ENCODE results near the gene BSND. TPM values are rescaled to one million over a fixed set of nuclear protein-coding genes. Genes with fewer than 3 reads are reported as not detected.

The BSND gene
- total RNA-seq, 1 donor from 2014 or later = not detected

DNA sequence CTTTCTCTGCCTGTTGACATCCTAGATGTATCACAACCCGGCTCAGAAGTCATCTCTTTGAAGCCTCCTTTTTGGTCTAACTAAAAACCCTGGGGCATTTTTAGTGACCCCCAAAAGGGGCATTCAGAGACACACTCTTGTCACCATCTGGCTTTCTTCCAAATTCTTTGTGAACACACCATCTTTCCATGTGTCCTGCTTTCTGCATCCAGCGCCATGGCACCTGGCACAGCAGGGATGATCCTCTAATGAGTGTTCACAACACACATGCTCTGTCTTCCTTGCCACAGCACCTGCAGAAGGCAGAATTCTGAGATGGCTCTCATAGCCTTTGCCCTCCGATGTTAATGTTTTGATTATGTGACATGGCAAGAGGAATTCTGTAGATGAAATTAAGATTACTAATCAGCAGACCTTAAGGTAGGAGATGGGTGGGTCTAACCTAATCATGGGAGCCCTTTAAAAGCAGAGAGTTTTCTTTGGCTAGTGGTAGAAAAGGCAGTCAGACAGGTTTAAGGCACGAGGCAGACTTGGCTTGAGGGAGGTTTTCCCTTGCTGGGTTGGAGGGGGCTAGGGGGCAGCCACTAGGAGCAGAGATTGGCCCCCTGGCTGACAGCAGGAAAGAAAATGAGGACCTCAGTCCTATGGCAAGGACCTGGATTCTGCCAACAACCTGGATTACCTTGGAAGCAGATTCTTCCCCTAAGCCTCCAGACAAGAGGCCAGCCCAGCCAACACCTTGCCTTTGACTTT, 23.2 kb upstream of the BSND start:
- DNase-seq (ENCODE audit: low spot score) = no peak
- H3K36me3 Mint-ChIP-seq (ENCODE audit: low read depth) = no peaks in the 10 kb centered on the region
- no peaks in the 10 kb centered on the region for H3K9me3 Mint-ChIP-seq (ENCODE audit: low read depth)
- no peak overlapping the region for H3K27ac Mint-ChIP-seq (ENCODE audit: unreplicated experiment)
- H3K4me1 Mint-ChIP-seq (ENCODE audit: low read depth) = peaks cover 17% of the 10 kb centered on the region
- no peak overlapping the region for H3K4me3 Mint-ChIP-seq (ENCODE audit: unreplicated experiment)
- TF ChIP-seq, protein P1, sequence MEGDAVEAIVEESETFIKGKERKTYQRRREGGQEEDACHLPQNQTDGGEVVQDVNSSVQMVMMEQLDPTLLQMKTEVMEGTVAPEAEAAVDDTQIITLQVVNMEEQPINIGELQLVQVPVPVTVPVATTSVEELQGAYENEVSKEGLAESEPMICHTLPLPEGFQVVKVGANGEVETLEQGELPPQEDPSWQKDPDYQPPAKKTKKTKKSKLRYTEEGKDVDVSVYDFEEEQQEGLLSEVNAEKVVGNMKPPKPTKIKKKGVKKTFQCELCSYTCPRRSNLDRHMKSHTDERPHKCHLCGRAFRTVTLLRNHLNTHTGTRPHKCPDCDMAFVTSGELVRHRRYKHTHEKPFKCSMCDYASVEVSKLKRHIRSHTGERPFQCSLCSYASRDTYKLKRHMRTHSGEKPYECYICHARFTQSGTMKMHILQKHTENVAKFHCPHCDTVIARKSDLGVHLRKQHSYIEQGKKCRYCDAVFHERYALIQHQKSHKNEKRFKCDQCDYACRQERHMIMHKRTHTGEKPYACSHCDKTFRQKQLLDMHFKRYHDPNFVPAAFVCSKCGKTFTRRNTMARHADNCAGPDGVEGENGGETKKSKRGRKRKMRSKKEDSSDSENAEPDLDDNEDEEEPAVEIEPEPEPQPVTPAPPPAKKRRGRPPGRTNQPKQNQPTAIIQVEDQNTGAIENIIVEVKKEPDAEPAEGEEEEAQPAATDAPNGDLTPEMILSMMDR (IDR thresholded peaks at IDR 0.05) = no peak
- peaks cover 14% of the 10 kb centered on the region for H3K27me3 Mint-ChIP-seq (ENCODE audit: low read depth)

DNA sequence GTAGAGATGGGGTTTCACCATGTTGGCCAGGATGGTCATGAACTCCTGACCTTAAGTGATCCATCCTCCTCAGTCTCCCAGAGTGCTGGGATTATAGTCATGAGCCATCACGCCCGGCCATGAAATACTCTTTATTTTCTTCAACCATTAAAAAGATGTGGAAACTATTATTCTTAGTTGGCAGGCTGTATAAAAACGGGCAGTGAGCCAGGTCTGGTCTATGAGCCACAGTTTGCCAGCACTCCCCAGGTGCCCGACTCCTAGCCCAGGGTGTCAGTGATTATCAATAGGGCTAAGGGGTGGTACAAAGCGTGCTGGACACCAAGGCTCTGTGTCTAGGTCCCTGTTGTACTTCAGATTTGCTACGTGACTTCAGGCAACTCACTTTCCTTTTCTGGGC, 22.0 kb upstream of the BSND start:
- no peaks in the 10 kb centered on the region for H3K36me3 Mint-ChIP-seq (ENCODE audit: low read depth)
- H3K27ac Mint-ChIP-seq (ENCODE audit: unreplicated experiment) = no peak overlapping the region
- no peak overlapping the region for H3K4me3 Mint-ChIP-seq (ENCODE audit: unreplicated experiment)
- TF ChIP-seq, protein P1 (IDR thresholded peaks at IDR 0.05) = no peak
- H3K27me3 Mint-ChIP-seq (ENCODE audit: low read depth) = peaks cover 22% of the 10 kb centered on the region
- H3K9me3 Mint-ChIP-seq (ENCODE audit: low read depth) = no peaks in the 10 kb centered on the region
- DNase-seq (ENCODE audit: low spot score) = no peak
- peaks cover 14% of the 10 kb centered on the region for H3K4me1 Mint-ChIP-seq (ENCODE audit: low read depth)

DNA sequence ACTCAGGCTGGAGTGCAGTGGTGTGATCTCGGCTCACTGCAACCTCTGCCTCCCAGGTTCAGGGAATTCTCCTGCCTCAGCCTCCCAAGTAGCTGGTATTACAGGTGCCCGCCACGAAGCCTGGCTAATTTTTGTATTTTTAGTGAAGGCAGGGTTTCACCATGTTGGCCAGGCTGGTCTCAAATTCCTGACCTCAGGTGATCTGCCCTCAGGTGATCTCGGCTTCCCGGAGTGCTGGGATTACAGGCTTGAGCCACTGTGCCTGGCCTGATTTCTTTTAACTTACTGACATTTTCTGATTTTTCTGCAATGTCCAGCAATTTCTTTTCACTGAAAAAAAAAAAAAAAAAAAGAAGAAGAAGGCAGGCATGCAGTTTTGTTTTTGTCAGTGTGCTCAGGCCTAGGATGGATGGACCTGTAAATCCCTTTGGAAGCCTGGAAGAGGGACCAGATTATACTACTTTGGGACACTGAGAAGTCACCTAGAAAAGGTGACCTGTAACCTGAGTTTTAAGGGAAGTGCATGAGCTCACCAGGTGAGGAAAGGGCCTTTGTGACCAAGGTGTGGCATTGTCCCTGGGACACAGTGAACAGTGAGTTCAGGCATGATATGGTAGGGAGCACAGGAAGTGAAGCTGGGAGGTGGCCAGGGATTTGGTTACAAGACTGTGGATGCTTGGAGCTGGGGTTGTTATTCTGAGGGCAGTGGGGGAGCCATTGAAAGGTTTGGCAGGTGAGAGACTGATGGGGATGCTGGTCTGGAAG, 21.0 kb upstream of the BSND start:
- peaks cover 27% of the 10 kb centered on the region for H3K27me3 Mint-ChIP-seq (ENCODE audit: low read depth)
- no peak overlapping the region for H3K4me3 Mint-ChIP-seq (ENCODE audit: unreplicated experiment)
- H3K36me3 Mint-ChIP-seq (ENCODE audit: low read depth) = no peaks in the 10 kb centered on the region
- no peaks in the 10 kb centered on the region for H3K9me3 Mint-ChIP-seq (ENCODE audit: low read depth)
- TF ChIP-seq, protein P1 (IDR thresholded peaks at IDR 0.05) = no peak
- H3K27ac Mint-ChIP-seq (ENCODE audit: unreplicated experiment) = peak overlapping the region; percentile 18
- peaks cover 14% of the 10 kb centered on the region for H3K4me1 Mint-ChIP-seq (ENCODE audit: low read depth)
- no peak for DNase-seq (ENCODE audit: low spot score)

DNA sequence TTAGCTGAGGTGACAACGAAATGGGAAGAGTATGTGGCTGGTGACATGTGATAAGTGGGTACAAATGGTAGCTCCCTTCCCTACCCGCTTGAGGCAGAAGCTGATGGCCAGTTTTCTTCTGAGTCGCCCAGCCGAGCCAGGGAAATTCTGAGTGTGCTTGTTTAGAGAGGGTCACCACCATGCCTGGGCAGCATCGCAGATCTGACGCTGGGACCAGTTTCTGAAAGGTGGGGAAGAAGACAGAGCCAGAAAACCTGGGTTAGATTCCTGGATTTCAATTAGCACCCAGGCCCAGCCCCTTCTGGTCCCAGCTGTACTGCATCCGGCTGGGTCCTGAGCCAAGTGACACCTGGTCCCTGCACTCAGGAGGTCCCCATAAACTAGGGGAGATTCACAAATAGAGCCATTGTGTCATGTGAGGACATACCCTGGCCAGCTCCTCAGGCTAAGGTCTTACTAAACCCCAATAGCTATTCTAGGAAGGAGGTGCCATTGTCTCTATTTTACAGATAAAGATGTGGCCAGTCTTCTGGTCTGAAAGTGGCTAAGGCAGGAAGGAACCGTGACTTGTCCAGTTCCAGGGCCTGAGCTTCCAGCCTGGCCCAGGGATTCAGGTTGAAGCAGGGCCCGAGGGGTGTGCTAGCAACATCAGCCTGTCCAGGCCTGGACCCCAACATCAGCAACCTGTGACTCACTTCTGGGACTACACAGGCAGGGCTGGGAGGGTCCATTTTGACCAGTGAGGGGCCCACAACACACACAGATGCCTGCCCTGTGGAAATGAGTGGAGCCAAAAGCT, 20.0 kb upstream of the BSND start:
- TF ChIP-seq, protein P1 (IDR thresholded peaks at IDR 0.05) = no peak
- peaks cover 28% of the 10 kb centered on the region for H3K27me3 Mint-ChIP-seq (ENCODE audit: low read depth)
- no peak for DNase-seq (ENCODE audit: low spot score)
- no peaks in the 10 kb centered on the region for H3K9me3 Mint-ChIP-seq (ENCODE audit: low read depth)
- H3K4me3 Mint-ChIP-seq (ENCODE audit: unreplicated experiment) = no peak overlapping the region
- H3K36me3 Mint-ChIP-seq (ENCODE audit: low read depth) = no peaks in the 10 kb centered on the region
- H3K27ac Mint-ChIP-seq (ENCODE audit: unreplicated experiment) = no peak overlapping the region
- H3K4me1 Mint-ChIP-seq (ENCODE audit: low read depth) = peaks cover 5% of the 10 kb centered on the region

DNA sequence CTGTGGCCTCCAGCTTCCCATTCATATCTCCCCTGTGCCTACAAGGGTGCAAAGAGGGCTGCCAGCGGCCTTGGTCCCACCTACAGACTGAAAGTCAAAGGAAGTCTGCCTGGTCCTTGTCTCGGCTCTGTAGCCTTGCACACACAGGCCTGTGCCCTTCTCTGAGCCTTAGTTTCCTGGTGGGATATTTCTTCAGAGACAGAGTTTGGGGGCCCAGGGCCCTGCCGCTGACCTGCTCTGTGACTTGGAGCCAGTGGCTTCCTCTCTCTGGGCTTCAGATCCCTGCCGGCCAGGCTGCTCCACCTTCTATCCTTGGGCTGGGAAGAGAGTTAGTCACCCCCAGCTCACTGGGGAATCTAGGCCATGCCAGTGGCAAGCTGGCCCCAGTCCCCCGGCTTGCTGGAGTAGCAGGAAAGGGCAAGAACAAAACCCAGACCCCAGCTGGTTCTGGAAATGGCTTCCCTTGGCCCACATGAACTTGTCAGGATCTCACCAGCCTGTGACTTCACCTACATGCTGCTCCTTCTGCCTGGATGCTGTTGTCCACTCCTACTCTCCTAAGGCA, 19.3 kb upstream of the BSND start:
- Mint-ChIP-seq H3K36me3 (ENCODE audit: low read depth) (no peaks in the 10 kb centered on the region), H3K9me3 (ENCODE audit: low read depth) (no peaks in the 10 kb centered on the region), H3K4me1 (ENCODE audit: low read depth) (peaks cover 8% of the 10 kb centered on the region), H3K27me3 (ENCODE audit: low read depth) (peaks cover 31% of the 10 kb centered on the region), H3K4me3 (ENCODE audit: unreplicated experiment) (no peak overlapping the region), H3K27ac (ENCODE audit: unreplicated experiment) (no peak overlapping the region)
- no peak for DNase-seq (ENCODE audit: low spot score)
- TF ChIP-seq, protein P1 (IDR thresholded peaks at IDR 0.05) = no peak

Measured in chondrocyte (in vitro differentiated cells).